ENCODE results near the gene DHX16.

Gene DHX16

GRCh38 chr6:30626484-30627366 lies 46.1 kb downstream of the DHX16 start, which contains the start of gene ATAT1:
ATAT1 (plus strand) TSS chr6:30626874.
- peak; percentile 84 for DNase-seq (ENCODE audit: low read depth)

GRCh38 chr6:30625511-30625910 lies 47.3 kb downstream of the DHX16 start:
- DNase-seq (ENCODE audit: low read depth), result no peak

GRCh38 chr6:30619561-30619960 lies 53.2 kb downstream of the DHX16 start:
- no peak for DNase-seq (ENCODE audit: low read depth)

DNA sequence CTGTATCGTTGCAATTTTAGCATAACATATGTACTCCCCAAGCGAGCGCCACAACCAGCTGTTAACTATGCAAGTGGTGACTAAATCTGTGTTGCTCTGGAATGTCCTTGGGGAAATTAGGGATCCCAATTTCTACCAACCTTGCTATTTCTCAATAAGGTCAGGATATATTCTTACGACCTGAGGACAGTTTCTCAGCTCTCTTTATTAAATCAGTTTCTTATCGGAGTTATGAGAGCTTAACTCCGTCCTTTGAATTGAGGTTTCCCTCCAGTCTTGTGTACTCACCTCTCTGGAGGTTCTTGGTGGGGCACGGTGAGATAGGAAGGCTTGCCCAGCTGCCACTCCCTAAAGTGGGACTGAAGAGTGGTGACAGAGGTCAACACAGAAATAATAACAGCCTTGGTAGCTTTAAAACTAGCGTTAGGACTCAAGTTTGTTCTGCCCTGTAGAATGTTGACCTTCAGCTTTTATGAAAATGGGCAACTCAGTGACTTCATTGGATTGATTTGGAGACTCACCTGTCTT lies 54.5 kb downstream of the DHX16 start:
- no peak for DNase-seq (ENCODE audit: low read depth)

GRCh38 chr6:30617565-30618269 lies 55.1 kb downstream of the DHX16 start, which contains the start of gene MRPS18B:
MRPS18B (plus strand) TSS chr6:30617840; CDS start chr6:30617866, 26 bp downstream.
- peak; percentile 97 for DNase-seq (ENCODE audit: low read depth)

GRCh38 chr6:30616811-30617564 lies 55.8 kb downstream of the DHX16 start, which contains the start of gene PPP1R10:
PPP1R10 (minus strand) TSS chr6:30617243; CDS start chr6:30609944, 7,299 bp downstream.
- DNase-seq (ENCODE audit: low read depth), result peak; percentile 98

DNA sequence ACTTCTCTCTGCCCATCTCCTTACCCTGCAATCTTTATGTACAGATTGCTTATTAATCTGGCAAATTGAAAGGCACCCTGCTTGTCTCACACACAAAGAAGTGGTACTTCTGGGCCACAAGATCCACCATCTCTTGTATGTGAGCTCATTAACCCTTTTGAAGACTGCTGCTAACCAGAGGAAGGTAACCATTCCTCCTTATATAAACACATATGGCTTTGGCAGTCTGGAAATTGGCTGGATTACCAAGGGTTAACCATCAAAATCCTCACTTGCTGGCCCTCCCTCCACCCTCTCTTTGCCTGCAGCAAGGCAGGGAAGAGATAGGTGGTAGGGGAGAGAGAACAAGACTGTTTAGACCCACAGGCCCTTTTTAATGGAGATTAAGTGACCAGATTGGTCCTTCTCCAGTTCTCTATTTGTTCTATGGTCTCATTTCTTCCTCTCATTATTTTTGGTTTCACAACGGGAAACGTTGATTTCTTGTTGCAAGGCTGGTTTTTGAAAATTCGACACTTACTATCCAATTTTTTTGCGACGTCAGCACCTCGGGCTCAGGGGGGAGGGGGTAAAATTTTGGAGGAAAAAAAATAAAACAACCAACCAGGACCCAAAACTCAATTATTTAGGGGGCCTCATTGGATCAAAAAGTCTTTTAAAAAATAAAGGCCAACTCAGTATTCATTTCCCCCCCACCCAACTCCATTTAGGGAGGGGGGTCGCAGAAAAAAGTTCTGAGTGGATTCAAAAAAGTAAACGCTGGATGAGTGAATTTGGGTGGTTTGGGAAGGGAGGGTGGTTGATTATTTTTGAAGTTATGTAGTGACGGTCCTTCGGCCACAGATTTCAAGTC lies 56.6 kb downstream of the DHX16 start:
- DNase-seq (ENCODE audit: low read depth), result no peak

- DNase-seq (ENCODE audit: low read depth), result no peak
Observed at GRCh38 chr6:30615219-30615957, 57.4 kb downstream of the DHX16 start.

- peak; percentile 81 for DNase-seq (ENCODE audit: low read depth)
Observed at GRCh38 chr6:30614843-30615218, 58.0 kb downstream of the DHX16 start.

DNA sequence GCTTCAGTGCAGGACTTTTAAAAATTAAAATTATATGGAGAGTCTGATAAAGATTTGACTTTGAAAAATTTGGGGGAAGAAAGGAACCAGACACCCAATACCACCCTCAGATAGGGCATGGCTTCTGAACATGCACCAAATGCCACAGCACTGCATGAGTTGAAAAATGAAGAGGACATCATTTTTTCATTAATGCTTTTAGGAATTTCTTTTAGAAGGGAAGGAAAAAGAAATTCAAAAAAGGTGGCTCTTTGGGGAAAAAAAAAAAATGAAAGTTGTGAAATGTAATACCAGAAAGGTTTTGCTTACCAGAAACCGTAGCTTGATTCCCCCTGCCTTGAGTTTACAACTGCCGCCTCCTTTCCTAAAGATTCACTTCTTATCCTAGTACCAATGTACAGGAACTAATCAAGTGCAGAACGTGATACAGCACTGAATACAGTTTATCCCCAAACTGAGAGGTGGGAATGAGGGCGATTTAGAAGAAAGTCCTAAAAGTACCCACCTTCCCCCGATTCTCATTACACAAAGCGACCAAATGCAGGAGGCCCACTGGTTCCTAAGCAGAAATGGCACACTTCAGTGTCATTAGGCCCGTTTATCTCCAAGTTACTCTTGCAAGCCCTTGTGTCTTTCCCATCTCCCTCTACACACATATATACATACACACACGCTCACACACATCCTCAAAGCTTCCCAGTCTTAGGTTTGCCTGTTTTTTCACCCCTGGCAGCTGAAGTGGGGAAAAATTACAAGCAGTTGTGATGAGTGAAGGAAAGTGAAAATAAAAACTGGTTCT lies 58.6 kb downstream of the DHX16 start:
- DNase-seq (ENCODE audit: low read depth), result no peak

DNA sequence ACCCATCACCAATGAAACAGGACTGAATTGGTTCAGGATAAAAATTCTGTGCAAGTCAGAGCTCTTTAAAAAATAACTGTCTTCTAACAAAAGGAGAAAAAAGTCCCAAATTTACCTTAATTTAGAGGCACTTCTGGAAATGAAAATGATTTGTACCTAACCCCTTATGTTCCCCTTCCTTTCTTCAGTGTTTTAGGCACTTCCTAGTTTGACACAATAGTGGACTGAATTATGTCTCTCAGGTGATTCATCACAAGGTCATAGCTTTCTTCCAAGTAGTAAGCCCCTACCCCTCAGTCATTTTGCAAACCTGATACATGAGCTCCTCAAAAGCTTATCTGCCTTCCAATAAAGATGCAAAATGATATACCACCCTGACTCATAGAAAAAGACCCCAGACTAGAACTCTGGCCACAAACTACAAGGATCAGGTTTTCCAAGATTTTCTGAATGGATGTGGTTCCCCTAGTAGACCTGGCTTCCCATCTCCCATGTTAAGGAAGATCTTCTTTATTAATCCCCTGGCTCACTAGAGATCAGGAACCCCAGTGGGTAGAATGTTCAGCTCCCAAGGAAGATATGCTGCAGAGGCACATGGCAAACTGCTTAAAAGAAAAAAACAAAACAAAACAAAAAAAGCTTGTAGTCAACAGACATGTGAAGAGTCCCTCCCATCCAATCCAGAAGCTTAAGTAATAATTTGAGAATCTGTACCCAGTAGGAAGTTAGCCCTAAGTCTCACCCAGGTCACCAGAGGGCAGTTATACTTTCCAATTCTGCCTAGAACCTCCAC lies 59.4 kb downstream of the DHX16 start:
- DNase-seq (ENCODE audit: low read depth), result no peak

GRCh38 chr6:30612687-30613248 lies 60.0 kb downstream of the DHX16 start:
- DNase-seq (ENCODE audit: low read depth), result no peak

- no peak for DNase-seq (ENCODE audit: low read depth)
Observed at GRCh38 chr6:30612213-30612612, 60.6 kb downstream of the DHX16 start.

GRCh38 chr6:30611856-30612194 lies 61.0 kb downstream of the DHX16 start:
- DNase-seq (ENCODE audit: low read depth), result no peak

DNA sequence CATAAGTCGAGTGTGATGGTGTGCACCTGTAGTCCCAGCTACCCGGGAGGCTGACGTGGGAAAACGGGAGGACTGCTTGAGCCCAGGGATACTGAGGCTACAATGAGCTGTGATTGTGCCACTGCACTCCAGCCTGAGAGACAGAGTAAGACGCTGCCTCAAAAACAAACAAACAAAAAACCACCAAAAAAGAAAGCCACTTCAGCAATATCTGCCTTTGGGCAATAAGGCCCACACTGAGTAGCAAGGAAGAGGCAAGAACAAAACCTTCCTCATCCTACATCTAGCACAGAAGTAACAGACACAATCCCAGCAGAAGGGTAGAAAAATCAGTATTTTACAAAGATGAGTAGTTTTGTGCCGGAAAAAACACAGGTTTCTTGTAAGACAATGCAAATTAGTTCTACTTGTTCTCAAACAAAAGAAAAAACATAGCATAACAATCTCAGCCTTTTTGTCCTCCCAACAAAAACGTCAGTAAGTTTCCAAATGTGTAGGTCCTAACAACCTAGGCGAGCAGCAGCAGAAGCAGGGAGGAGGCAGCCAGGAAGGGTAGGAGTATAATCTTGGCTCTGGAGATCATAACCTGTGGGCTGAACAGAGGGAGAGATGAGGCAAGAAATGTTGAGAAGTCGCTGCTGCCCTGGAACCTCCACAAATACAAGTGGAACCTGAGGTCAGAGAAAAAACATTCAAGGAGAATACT lies 61.5 kb downstream of the DHX16 start:
- DNase-seq (ENCODE audit: low read depth), result no peak

- no peak for DNase-seq (ENCODE audit: low read depth)
Observed at GRCh38 chr6:30610065-30610464, 62.7 kb downstream of the DHX16 start.

DNA sequence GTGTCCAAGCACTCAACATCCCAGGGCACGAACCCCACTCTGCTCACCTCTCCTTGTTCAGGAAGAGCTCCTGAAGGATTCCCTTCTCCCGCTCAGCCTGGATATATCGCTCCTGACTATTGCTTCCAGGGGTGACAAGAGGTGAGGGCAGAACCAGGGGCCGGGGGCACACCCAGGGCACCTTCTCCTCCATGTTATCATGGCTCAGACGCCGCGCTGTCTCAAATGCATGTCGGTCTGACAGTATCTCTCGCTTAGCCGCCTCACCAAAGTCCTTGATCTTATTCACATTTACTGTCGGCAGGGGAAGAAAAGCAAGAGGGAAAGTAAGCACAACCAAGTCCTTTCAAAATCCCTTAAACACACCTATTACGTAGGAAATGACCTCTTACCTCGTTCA lies 68.8 kb downstream of the DHX16 start:
- no peak for DNase-seq (ENCODE audit: low read depth)

Measured in activated T-cell treated with anti-CD3 and anti-CD28 coated beads for 24 hours (primary cell).